Hepatocyte (in vitro differentiated cells): ENCODE data around the gene METTL24.

Experiments
- EZH2 ChIP-seq: fragments of 200-600 bp; sonication (generic); IDR thresholded peaks from 2 replicates; pipeline ENCODE4 v1.6.1; 2016; ENCODE audit warnings: antibody characterized with exemption, mild to moderate bottlenecking, borderline replicate concordance
- EZH2phosphoT487 ChIP-seq: fragments of 200-600 bp; sonication (generic); IDR thresholded peaks from one replicate; pipeline ENCODE4 v1.6.1; 2018; ENCODE audit warnings: antibody characterized with exemption, mild to moderate bottlenecking, low read depth, moderate library complexity; ENCODE audit not compliant: unreplicated experiment, severe bottlenecking
- TF ChIP-seq, protein P1 (sequence below): fragments of 200-600 bp; sonication (generic); IDR thresholded peaks from 2 replicates; pipeline ENCODE4 v1.5.1; 2016; ENCODE audit warnings: antibody characterized with exemption, mild to moderate bottlenecking; ENCODE audit not compliant: poor library complexity

DNA sequence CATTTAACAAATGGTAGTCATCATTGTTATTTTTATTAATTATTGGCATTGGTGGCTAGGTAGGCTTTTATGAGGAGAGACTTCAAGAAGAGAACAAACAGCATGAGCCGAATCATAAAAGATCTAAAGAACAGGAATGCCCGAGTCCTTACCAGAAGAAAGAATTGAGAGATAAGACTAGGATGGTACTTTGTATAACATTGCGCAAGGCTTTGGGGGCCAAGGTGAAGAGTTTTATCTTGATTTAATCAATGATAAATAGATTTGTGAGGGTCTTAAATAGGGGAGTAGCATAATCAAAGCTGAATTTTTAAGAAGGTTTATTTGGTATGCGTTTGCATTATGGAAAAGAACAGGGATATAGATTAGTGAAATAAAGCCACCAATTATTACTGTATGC is 162.5 kb downstream of the METTL24 start:
- TF ChIP-seq, protein P1, sequence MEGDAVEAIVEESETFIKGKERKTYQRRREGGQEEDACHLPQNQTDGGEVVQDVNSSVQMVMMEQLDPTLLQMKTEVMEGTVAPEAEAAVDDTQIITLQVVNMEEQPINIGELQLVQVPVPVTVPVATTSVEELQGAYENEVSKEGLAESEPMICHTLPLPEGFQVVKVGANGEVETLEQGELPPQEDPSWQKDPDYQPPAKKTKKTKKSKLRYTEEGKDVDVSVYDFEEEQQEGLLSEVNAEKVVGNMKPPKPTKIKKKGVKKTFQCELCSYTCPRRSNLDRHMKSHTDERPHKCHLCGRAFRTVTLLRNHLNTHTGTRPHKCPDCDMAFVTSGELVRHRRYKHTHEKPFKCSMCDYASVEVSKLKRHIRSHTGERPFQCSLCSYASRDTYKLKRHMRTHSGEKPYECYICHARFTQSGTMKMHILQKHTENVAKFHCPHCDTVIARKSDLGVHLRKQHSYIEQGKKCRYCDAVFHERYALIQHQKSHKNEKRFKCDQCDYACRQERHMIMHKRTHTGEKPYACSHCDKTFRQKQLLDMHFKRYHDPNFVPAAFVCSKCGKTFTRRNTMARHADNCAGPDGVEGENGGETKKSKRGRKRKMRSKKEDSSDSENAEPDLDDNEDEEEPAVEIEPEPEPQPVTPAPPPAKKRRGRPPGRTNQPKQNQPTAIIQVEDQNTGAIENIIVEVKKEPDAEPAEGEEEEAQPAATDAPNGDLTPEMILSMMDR = no peak
- TF ChIP-seq EZH2 (no peak), EZH2phosphoT487 (no peak)
